ENCODE results near the gene KIAA1671.

- TF ChIP-seq CTCF (IDR thresholded peaks at IDR 0.05) (no peak), EZH2 (IDR thresholded peaks at IDR 0.05; ENCODE audit: borderline replicate concordance, insufficient read depth, low read depth, low read length, poor library complexity, severe bottlenecking) (no peak)
These were observed 128.3 kb downstream of the KIAA1671 start for GRCh38 chr22:25080855-25081254.
